Left colon (tissue), 2 donors: ENCODE data around the gene TFCP2L1. TPM values are rescaled to one million over a fixed set of nuclear protein-coding genes. Genes with fewer than 3 reads are reported as not detected.
"Not testable (repeated sequence)": the region's sequence is repeated elsewhere in the genome, so short reads cannot be mapped to it uniquely, and the experiment has no call there.

ENCODE experiments used
- ATAC-seq: fragments of 200-7000 bp; cut with Tn5 transposase; one replicate; pipeline ENCODE4 v1.9.1; 2020; ENCODE audit warnings: mild to moderate bottlenecking, moderate library complexity
- DNase-seq, 2 donors: peaks; one replicate each; pipeline ENCODE4 v3.0.0-alpha.2; 2020
- intact Hi-C, 2 donors: fragments of 100-400 bp; cut with DNase I in 1 of 2; cut with micrococcal nuclease in 1 of 2; formaldehyde crosslinking; loops; one replicate each; pipeline versions ENCODE4 v1.11.2 to v1.14.0; 2022; cut with DNase I, micrococcal nuclease
- long read RNA-seq: library from polyadenylated mRNA; unstranded; transcript quantifications from one replicate; pipeline ENCODE4 v2.0.0, GENCODE V29; 2021
- total RNA-seq, 2 donors: library from RNA; stranded (reverse); fragmentation: NEBNext Ultra II Directional; extraction: Animal tissue kit (Norgen Biotek cat#: 25700); gene quantifications; one replicate each; pipeline ENCODE4 v1.2.1, GENCODE V29; 2021
- donor health status: DM: no; HTN: no; CAD: no.
- donor health status: DM: yes; HTN: yes; CAD: no.

The TFCP2L1 gene, protein sequence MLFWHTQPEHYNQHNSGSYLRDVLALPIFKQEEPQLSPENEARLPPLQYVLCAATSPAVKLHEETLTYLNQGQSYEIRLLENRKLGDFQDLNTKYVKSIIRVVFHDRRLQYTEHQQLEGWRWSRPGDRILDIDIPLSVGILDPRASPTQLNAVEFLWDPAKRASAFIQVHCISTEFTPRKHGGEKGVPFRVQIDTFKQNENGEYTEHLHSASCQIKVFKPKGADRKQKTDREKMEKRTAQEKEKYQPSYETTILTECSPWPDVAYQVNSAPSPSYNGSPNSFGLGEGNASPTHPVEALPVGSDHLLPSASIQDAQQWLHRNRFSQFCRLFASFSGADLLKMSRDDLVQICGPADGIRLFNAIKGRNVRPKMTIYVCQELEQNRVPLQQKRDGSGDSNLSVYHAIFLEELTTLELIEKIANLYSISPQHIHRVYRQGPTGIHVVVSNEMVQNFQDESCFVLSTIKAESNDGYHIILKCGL
- 100 to 1,000 TPM; 106 to 149 TPM for total RNA-seq
- long read RNA-seq, full-length matches to known transcripts: 23 of 101 reads
- long read RNA-seq, partial matches to known transcripts: 12 of 101 reads
- long read RNA-seq, other reads (novel, unspliced or antisense): 66 of 101 reads

DNA sequence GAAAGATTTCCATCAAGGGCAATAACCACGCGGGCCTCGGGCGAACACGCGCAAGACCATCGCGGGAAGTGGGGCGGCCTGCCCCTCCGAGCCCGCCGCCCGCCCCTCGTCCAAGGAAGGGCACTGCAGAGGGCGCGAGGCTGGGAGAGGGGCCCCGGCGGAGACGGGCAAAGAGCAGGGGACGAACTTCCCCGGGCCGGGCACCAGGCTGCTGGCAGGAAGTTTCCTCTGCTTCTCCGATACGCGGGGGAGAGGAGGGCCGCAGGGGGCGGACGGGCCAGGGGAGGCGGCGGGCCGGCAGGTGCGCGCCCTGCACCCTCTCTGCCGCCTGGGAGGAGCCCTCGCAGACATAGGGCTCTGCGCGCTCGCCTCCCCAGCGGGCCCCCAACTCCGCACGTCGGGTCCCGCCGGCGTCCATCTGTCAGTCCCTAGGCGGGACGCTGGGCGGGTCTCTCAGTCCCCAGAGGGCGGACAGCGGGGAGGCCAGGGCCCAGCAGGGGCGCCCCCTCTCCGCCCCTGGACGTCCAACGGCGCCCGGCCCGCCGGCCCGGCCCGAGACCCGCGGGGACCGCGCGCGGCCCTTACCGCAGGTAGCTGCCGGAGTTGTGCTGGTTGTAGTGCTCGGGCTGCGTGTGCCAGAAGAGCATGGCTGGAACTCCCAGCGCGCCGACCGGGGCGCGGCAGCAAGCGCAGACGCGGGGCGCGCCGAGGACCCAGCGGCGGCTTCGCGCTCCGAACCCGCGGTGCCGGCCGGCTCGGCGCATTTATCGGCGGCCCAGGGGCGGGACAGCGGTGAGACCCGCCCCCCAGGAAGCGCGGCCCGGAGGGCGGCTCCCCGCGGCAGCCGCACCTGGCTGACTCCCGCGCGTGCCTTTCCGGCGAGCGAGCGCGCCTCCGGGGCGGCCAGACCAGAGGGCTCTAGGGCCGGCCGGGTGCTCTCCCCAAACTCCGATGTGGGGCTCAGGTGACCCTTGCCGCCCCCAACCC lies at the start of gene TFCP2L1:
TSS of gene TFCP2L1 (minus strand) at position 740 of the 987 bp plus-strand sequence. CDS start at position 647, 93 bp downstream.
- intact Hi-C loops: no loop called here
- peak; percentile 54 to 77 for DNase-seq
- ATAC-seq: peak; percentile 76

DNA sequence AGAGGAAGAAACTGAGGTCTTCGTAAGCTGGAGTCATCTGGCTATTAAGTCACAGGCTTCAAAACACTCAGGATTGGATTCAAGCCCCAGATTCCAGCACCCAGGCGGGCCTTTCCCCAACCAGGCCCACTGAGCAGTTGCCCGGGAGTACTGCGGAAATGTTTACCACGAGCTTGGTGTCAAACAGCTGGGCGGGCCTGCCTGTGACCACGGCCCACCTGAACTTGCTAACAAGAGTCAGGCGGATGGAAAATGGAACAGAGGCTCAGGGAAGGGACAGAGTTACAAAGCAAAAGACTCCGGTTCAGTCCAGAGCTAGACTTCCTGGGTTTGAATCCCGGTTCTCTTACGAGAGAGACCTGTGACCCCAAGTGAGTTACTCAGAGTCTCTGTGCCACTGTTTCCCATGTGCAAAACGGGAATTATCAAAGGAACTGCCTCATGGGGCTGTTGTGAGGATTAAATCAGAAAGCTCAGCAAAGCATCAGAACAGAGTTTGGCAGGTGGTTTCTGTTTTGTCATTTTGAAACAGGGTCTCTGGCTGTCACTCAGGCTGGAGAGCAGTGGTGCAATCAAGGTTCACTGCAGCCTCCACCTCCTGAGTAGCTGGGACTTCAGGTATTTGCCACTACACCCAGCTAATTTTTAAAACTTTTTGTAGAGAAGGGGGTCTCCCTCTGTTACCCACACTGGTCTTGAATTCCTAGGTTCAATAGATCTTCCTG lies 49.0 kb upstream of the TFCP2L1 start:
- DNase-seq (no peak), ATAC-seq (no peak)
- intact Hi-C loops: no loop called here

DNA sequence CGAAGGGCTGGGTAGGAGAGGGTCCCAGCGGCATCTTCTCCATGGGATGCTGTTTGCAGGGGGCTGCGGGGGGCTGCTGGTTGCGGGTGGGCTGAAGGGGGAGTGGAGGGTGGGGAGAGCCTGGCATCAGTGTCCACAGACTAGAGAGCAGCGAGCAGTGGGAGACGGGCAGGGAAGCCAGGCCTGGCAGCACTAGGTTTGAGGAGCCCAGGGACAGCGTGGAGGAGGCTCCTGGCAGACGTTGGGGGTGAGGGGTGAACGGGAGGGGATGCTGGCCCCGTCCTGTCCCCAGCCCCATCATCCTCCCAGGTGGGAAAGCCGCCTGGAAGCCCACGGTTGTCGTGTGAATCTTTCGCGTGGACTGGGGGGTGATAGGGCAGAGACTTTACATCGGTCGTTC lies 48.2 kb upstream of the TFCP2L1 start:
- ATAC-seq: no peak
- intact Hi-C loops: no loop called here
- no peak for DNase-seq

DNA sequence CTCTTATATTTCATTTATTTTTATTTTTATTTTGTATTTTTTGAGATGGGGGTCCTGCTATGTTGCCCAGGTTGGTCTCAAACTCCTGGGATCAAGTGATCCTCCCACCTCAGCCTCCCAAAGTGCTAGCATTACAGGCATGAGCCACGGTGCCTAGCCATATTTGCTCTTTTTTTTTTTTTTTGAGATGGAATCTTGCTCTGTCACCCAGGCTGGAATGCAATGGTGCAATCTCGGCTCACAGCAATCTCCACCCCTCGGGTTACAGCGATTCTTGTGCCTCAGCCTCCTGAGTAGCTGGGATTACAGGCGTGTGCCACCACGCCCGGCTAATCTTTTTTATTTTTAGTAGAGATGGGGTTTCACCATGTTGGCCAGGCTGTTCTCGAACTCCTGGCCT lies 46.3 kb upstream of the TFCP2L1 start:
- DNase-seq, intact Hi-C loops, ATAC-seq: not testable (repeated sequence)

GRCh38 chr2:121330921-121331320 lies 45.9 kb upstream of the TFCP2L1 start:
- intact Hi-C loops: no loop called here
- no peak for DNase-seq
- ATAC-seq: no peak

GRCh38 chr2:121329786-121330185 lies 44.8 kb upstream of the TFCP2L1 start:
- DNase-seq: no peak
- intact Hi-C loops: no loop called here

GRCh38 chr2:121326628-121327027 lies 41.6 kb upstream of the TFCP2L1 start:
- ATAC-seq (no peak), DNase-seq (no peak)
- intact Hi-C loops: no loop called here

More at GRCh38 chr2:121329786-121330185, 44.8 kb upstream of the TFCP2L1 start:
- no peak for ATAC-seq

GRCh38 chr2:121324601-121325000 lies 39.6 kb upstream of the TFCP2L1 start:
- ATAC-seq: no peak
- DNase-seq: no peak
- intact Hi-C loops: no loop called here

DNA sequence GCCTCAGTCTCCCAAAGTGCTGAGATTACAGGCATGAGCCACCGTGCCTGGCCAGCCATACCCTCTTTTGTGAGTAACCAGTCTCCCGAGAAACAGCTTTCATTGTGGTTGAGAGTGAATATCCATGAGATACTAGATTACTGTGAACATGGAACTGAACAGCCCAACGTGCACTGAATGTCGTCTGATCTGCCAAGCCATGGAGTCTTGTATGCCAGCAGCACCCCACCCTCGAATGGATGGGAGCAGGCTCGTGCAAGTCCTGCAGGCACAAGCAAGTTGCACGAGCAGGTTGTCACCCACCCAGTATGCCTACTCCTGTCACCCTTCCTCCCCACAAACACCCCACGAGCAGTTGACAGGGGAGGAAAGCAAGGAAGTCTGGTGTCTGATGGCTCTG lies 36.5 kb upstream of the TFCP2L1 start:
- intact Hi-C loops: no loop called here
- no peak for DNase-seq
- ATAC-seq: no peak

- intact Hi-C loops: no loop called here
- ATAC-seq (peak; percentile 21), DNase-seq (no peak)
These were observed 34.9 kb upstream of the TFCP2L1 start for GRCh38 chr2:121319941-121320340.

DNA sequence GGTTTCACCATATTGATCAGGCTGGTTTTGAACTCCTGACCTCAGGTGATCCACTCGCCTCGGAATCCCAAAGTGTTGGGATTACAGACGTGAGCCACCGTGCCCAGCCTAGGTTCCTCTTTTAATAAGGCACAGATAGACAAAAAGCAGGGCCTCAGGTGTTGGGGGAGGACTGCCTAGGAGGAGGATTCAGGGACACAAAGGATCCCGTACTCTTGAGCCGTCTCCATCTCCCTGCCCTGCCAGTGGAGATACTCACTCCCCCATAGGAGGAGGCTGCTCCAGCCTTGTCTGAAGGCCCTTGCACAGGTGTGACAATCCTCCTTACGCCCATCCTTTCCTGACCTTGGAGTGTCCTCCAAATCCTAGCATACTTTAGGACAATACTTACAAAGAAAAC lies 32.0 kb upstream of the TFCP2L1 start:
- intact Hi-C loops: no loop called here
- DNase-seq (no peak), ATAC-seq (no peak)

- ATAC-seq, DNase-seq, intact Hi-C loops: not testable (repeated sequence)
These were observed 28.7 kb upstream of the TFCP2L1 start for GRCh38 chr2:121313701-121314100.

DNA sequence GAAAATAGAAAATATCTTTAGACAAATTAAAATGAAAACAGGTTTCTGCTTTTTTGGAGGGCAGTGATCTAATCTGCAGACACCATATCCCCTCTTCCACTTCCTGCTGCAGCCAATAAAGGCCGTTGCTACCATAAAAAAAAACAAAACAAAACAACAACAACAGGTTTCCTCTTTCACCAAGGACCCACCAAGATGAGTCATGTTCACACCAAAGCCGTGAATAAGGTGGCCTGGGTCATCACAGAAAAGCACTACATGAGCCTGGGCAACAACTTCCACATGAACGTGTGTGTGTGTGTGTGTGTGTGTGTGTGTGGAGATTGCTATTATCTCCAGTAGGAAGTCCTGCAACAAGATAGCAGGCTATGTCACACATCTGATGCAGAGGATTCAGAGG lies 24.8 kb upstream of the TFCP2L1 start:
- ATAC-seq (peak; percentile 37), DNase-seq (no peak)

GRCh38 chr2:121309323-121309722 lies 24.3 kb upstream of the TFCP2L1 start:
- DNase-seq (no peak), ATAC-seq (no peak)
- intact Hi-C loops: no loop called here

More for the DNA sequence above, 24.8 kb upstream of the TFCP2L1 start:
- intact Hi-C loops: no loop called here

GRCh38 chr2:121307048-121307447 lies 22.0 kb upstream of the TFCP2L1 start:
- DNase-seq (no peak), ATAC-seq (no peak)
- intact Hi-C loops: no loop called here

DNA sequence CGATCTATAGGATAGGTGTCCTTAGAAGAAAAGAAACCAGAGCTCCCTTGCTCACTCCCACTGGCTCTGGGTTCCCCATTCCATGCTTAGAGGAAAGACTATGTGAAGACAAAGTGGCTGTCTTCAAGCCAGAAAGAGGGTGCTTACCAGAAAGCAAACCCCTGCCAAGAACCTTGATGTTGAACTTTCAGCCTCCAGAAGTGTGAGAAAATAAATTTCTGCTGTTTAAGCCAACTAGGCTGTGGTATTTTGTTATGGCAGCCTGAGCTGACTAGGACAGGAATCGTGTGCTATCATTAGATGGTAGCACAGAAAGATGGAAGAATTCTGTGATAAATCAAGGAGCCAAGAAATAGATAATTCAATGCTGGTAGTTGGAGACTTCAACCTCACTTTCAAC lies 19.9 kb upstream of the TFCP2L1 start:
- intact Hi-C loops: no loop called here

DNA sequence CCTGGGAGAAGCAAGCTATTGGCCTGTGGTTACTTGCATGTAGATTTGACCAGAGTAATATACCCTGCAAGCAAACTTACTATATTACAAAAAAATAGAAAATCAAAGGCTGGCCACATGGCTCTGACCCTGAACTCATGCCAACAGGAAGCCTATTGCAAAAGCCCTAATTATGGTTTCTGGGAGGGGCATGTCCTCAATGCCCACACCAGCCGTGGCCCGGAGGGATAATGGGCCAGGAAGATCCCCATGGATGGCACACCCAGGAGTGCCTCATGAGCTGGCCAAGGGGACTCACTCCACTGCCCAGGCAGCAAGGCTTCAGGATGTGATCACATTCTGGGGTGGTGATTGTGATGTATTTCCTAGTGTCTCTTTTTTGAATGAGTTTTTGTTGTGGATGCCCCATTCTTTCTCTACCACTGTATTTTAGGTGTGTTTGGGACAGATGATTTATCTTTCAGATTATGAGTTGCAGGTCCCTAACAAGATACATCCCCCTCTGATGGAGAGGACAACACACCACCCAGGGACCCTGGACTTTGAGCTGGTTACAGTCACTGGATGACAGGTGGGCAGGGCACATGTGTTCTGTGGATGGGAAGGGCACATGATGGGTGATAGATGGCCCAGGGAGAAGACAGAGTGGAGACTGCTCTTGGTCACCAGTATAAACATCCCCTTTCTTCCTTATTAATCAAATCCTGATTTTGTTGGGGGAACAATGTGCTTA lies 18.7 kb upstream of the TFCP2L1 start:
- intact Hi-C loops: no loop called here
- DNase-seq (no peak), ATAC-seq (peak; percentile 85)

More for the DNA sequence above, 19.9 kb upstream of the TFCP2L1 start:
- no peak for DNase-seq
- no peak for ATAC-seq

DNA sequence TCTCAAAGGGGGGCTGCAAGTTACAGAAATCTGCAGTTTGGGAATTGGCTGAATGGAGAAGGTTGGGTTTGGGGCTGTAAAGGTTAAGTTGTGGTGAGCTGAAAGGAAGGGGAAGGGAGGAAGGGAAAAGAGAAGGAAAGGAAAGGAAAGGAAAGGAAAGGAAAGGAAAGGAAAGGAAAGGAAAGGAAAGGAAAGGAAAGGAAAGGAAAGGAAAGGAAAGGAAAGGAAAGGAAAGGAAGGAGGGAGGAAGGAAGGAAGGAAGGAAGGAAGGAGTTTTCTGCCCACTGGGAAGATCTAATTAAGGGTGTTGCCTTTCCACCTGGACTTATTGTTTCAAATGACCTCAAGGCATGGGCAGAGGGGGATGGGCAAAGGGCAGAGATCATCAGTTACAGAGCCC lies 16.2 kb upstream of the TFCP2L1 start:
- ATAC-seq, intact Hi-C loops, DNase-seq: not testable (repeated sequence)
